HepG2 (cell line): ENCODE results near the gene ARPIN. TPM values are rescaled to one million over a fixed set of nuclear protein-coding genes. Genes with fewer than 3 reads are reported as not detected.

Experiments used
- ATAC-seq: fragments of 200-7000 bp; cut with Tn5 transposase; 3 replicates; pipeline ENCODE4 v1.9.1; 2020; ENCODE audit warnings: mild to moderate bottlenecking, moderate library complexity
- BruUV-seq: library from RNA; stranded (reverse); fragments of 400-500 nt; replicated peaks from 2 replicates; lab custom pipeline; 2021; lab: Mats Ljungman, UMichigan
- CTCF ChIA-PET: fragments of 300-600 bp; formaldehyde crosslinking; extraction: SDS; loops from one replicate; lab custom pipeline; 2021; ENCODE audit warnings: low total read pairs, inconsistent platforms, low intra/inter-chr PET ratio; lab: Yijun Ruan, JAX
- POLR2A ChIA-PET: fragments of 350-600 bp; sonication (Branson Sonifier 250); formaldehyde crosslinking; loops from one replicate; lab custom pipeline; 2020; ENCODE audit warnings: antibody characterized with exemption, inconsistent platforms; lab: Yijun Ruan, JAX
- DNase-seq: peaks from one replicate; pipeline ENCODE4 v3.0.0-alpha.2; 2015; ENCODE audit warnings: low spot score
- FAIRE-seq: peaks from 3 replicates; lab custom pipeline; 2011; peaks lifted over from hg19 to GRCh38; lab: Jason Lieb, UNC
- H2AFZ ChIP-seq: one replicate; pipeline ENCODE4 v1.6.1; 2011; ENCODE audit warnings: low read length, inconsistent platforms
- H3K27ac ChIP-seq: fragments of 300-600 bp; 3 replicates; pipeline ENCODE4 v1.8.0; 2011; ENCODE audit warnings: mixed run types, mild to moderate bottlenecking, mixed read lengths, low read length, inconsistent platforms; ENCODE audit not compliant: insufficient read depth; ENCODE audit errors: extremely low read length
- H3K27me3 ChIP-seq, 2 experiments: fragments of 200-600 bp in 1 of 2; 2 replicates in 1 of 2; 3 replicates in 1 of 2; pipeline versions ENCODE4 v1.6.0 to v1.8.0; 2011; ENCODE audit warnings: low read length in 2 of 2, mild to moderate bottlenecking in 2 of 2, moderate library complexity in 2 of 2, inconsistent platforms in 1 of 2; ENCODE audit not compliant: insufficient read depth in 2 of 2, control insufficient read depth in 1 of 2
- H3K36me3 ChIP-seq, 2 experiments: fragments of 200-600 bp in 1 of 2; replicated peaks in 1 of 2; 2 replicates in 1 of 2; 3 replicates in 1 of 2; pipeline versions ENCODE4 v1.5.1 to v1.8.0; 2011; ENCODE audit warnings: low read length in 2 of 2, inconsistent platforms in 1 of 2; ENCODE audit not compliant: insufficient read depth in 2 of 2, control insufficient read depth in 1 of 2
- H3K4me1 ChIP-seq: 2 replicates; pipeline ENCODE4 v1.5.1; 2012; ENCODE audit warnings: low read length, inconsistent platforms; ENCODE audit not compliant: insufficient read depth
- H3K4me2 ChIP-seq: 2 replicates; pipeline ENCODE4 v1.6.0; 2011; ENCODE audit warnings: low read depth, low read length, inconsistent platforms
- H3K4me3 ChIP-seq, 3 experiments: fragments of 200-600 bp in 1 of 3; sonication (generic), shearing (Covaris generic) in 1 of 3; replicated peaks in 1 of 3; 2 replicates each; pipeline ENCODE4 v1.5.1; 2011 to 2016; ENCODE audit warnings: low read length in 3 of 3, inconsistent platforms in 2 of 3, low read depth in 2 of 3, mild to moderate bottlenecking in 2 of 3, control low read depth in 1 of 3, mixed read lengths in 1 of 3; ENCODE audit not compliant: insufficient read depth in 1 of 3
- H3K79me2 ChIP-seq: one replicate; pipeline ENCODE4 v1.6.1; 2011; ENCODE audit warnings: low read length, inconsistent platforms; ENCODE audit not compliant: insufficient read depth
- H3K9ac ChIP-seq: 2 replicates; pipeline ENCODE4 v1.6.0; 2011; ENCODE audit warnings: mild to moderate bottlenecking, low read depth, low read length, inconsistent platforms; ENCODE audit not compliant: insufficient read depth
- H3K9me3 ChIP-seq: 2 replicates; pipeline ENCODE4 v1.5.1; 2012; ENCODE audit warnings: mild to moderate bottlenecking, low read length
- H4K20me1 ChIP-seq: 2 replicates; pipeline ENCODE4 v1.6.0; 2011; ENCODE audit warnings: inconsistent platforms, mild to moderate bottlenecking, low read length, moderate library complexity; ENCODE audit not compliant: insufficient read depth
- FOSL1 ChIP-seq: sonication (generic); formaldehyde crosslinking; IDR thresholded peaks from 2 replicates; pipeline ENCODE4 v1.9.0; 2021; ENCODE audit warnings: missing genetic modification reagents, borderline replicate concordance
- FOXA3 ChIP-seq: IDR thresholded peaks from 2 replicates; pipeline ENCODE4 v1.6.1; 2016; ENCODE audit warnings: missing genetic modification reagents, missing compliant biosample characterization
- HMG20B ChIP-seq: conservative IDR thresholded peaks from 2 replicates; pipeline ENCODE4 v1.6.1; 2016; ENCODE audit warnings: missing genetic modification reagents, missing compliant biosample characterization
- PHF21A ChIP-seq: sonication (generic); formaldehyde crosslinking; IDR thresholded peaks from 2 replicates; pipeline ENCODE4 v1.5.0; 2020; ENCODE audit warnings: mild to moderate bottlenecking, missing genetic modification reagents
- POLR2AphosphoS2 ChIP-seq: IDR thresholded peaks from 2 replicates; pipeline ENCODE4 v1.6.1; 2011; ENCODE audit warnings: low read depth, low read length, improper control_type of control experiment
- RBFOX2 ChIP-seq: fragments of 200-400 bp; formaldehyde crosslinking; IDR thresholded peaks from 2 replicates; pipeline ENCODE4 v1.6.1; 2017; ENCODE audit warnings: low read depth, mild to moderate bottlenecking, low read length
- TBP ChIP-seq: sonication (generic); formaldehyde crosslinking; IDR thresholded peaks from 2 replicates; pipeline ENCODE4 v1.5.0; 2020; ENCODE audit warnings: missing genetic modification reagents
- ZNF264 ChIP-seq: sonication (generic); formaldehyde crosslinking; IDR thresholded peaks from 2 replicates; pipeline ENCODE4 v1.4.0; 2020; ENCODE audit warnings: missing genetic modification reagents
- ZNF589 ChIP-seq: sonication (generic); formaldehyde crosslinking; conservative IDR thresholded peaks from 2 replicates; pipeline ENCODE4 v1.8.0; 2022; ENCODE audit warnings: mild to moderate bottlenecking, moderate library complexity, missing genetic modification reagents
- WGBS: methylation state at CpG from one replicate; pipeline ENCODE4 v1.1.6; 2017; ENCODE audit warnings: low lambda C conversion rate; 5-methylcytosine and 5-hydroxymethylcytosine counted together
- in situ Hi-C: cut with HindIII; loops from 2 replicates; pipeline ENCODE4 v1.10.0; 2017; ENCODE audit warnings: low pct_unique_long_range_greater_than_20kb; ENCODE audit not compliant: extremely low pct_ligation_motif_present
- intact Hi-C: fragments of 100-400 bp; cut with micrococcal nuclease; formaldehyde crosslinking; loops from one replicate; pipeline ENCODE4 v1.10.0; 2022; ENCODE audit not compliant: unreplicated experiment
- polyA plus RNA-seq, 8 experiments: library from polyadenylated mRNA; depleted of rRNA in 3 of 8; stranded (reverse) in 7 of 8; unstranded in 1 of 8; fragments of >200 nt; fragmentation: Illumina TruSeq in 4 of 8; extraction: Trizol in 4 of 8; gene quantifications; 2 replicates each; pipeline versions ENCODE4 v1.2.1 to v1.2.3, GENCODE V29; 2011 to 2016; ENCODE audit warnings: low read depth in 4 of 8, missing spikeins in 1 of 8, mixed read lengths in 1 of 8; ENCODE audit not compliant: insufficient read depth in 1 of 8
- total RNA-seq, 5 experiments: library from RNA; depleted of rRNA; stranded (reverse); fragments of >200 nt; fragmentation: Illumina TruSeq; extraction: Trizol; gene quantifications; 2 replicates each; pipeline ENCODE4 v1.2.3, GENCODE V29; 2016; ENCODE audit warnings: low read depth in 1 of 5
- TF ChIP-seq, protein P1 (sequence below), 2 experiments: fragments of 450-650 bp in 1 of 2; sonication (generic) in 1 of 2; formaldehyde crosslinking; IDR thresholded peaks; 2 replicates each; pipeline versions ENCODE4 v1.5.0 to v1.8.0; 2020 to 2022; ENCODE audit warnings: mild to moderate bottlenecking in 1 of 2, missing genetic modification reagents in 1 of 2
- TF ChIP-seq, protein P2 (sequence below): sonication (generic); formaldehyde crosslinking; IDR thresholded peaks from 2 replicates; pipeline ENCODE4 v1.4.0; 2020; ENCODE audit warnings: missing genetic modification reagents, borderline replicate concordance
- TF ChIP-seq, protein P3 (sequence below): sonication (generic); formaldehyde crosslinking; conservative IDR thresholded peaks from 2 replicates; pipeline ENCODE4 v1.4.0; 2020; ENCODE audit warnings: mild to moderate bottlenecking, missing genetic modification reagents, moderate library complexity

ARPIN gene
- total and polyA plus RNA-seq, 2 of the 13 experiments (the other 11 are each of a cell fraction or from before 2014, with no cell fraction given): 2.8 to 5.0 TPM

DNA sequence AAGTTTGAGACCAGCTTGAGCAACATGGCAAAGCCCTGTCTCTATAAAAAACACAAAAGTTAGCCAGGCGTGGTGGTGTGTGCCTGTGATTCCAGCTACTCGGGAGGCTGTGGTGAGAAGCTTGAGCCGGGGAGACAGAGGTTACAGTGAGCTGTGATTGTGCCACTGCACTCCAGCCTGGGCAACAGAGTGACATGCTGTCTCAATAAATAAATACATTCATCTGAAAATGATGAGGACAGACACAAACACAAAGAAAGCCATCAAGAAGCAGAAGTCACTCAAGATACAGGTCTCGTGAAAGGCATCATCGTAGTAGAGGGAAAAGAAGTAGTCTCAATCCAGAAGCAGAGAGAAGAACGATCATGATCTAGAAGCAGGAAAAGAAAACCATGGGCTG, 37.0 kb downstream of the ARPIN start:
- H3K36me3 ChIP-seq: peaks cover 0 to 28% of the 10 kb centered on the region in 2 experiments; a peak in 2 of 5 replicates
- no peak for TF ChIP-seq ZNF264 (CRISPR knock-in tag)
- TF ChIP-seq, protein P1, sequence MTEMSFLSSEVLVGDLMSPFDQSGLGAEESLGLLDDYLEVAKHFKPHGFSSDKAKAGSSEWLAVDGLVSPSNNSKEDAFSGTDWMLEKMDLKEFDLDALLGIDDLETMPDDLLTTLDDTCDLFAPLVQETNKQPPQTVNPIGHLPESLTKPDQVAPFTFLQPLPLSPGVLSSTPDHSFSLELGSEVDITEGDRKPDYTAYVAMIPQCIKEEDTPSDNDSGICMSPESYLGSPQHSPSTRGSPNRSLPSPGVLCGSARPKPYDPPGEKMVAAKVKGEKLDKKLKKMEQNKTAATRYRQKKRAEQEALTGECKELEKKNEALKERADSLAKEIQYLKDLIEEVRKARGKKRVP (CRISPR knock-in tag; IDR thresholded peaks at IDR 0.05): no peak
- TF ChIP-seq POLR2AphosphoS2: no peak
- TF ChIP-seq HMG20B (CRISPR knock-in tag): no peak
- TF ChIP-seq TBP: no peak
- TF ChIP-seq FOSL1 (CRISPR knock-in tag): no peak
- no peak for TF ChIP-seq RBFOX2
- TF ChIP-seq, protein P2, sequence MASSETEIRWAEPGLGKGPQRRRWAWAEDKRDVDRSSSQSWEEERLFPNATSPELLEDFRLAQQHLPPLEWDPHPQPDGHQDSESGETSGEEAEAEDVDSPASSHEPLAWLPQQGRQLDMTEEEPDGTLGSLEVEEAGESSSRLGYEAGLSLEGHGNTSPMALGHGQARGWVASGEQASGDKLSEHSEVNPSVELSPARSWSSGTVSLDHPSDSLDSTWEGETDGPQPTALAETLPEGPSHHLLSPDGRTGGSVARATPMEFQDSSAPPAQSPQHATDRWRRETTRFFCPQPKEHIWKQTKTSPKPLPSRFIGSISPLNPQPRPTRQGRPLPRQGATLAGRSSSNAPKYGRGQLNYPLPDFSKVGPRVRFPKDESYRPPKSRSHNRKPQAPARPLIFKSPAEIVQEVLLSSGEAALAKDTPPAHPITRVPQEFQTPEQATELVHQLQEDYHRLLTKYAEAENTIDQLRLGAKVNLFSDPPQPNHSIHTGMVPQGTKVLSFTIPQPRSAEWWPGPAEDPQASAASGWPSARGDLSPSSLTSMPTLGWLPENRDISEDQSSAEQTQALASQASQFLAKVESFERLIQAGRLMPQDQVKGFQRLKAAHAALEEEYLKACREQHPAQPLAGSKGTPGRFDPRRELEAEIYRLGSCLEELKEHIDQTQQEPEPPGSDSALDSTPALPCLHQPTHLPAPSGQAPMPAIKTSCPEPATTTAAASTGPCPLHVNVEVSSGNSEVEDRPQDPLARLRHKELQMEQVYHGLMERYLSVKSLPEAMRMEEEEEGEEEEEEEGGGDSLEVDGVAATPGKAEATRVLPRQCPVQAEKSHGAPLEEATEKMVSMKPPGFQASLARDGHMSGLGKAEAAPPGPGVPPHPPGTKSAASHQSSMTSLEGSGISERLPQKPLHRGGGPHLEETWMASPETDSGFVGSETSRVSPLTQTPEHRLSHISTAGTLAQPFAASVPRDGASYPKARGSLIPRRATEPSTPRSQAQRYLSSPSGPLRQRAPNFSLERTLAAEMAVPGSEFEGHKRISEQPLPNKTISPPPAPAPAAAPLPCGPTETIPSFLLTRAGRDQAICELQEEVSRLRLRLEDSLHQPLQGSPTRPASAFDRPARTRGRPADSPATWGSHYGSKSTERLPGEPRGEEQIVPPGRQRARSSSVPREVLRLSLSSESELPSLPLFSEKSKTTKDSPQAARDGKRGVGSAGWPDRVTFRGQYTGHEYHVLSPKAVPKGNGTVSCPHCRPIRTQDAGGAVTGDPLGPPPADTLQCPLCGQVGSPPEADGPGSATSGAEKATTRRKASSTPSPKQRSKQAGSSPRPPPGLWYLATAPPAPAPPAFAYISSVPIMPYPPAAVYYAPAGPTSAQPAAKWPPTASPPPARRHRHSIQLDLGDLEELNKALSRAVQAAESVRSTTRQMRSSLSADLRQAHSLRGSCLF: no peak
- TF ChIP-seq, protein P3, sequence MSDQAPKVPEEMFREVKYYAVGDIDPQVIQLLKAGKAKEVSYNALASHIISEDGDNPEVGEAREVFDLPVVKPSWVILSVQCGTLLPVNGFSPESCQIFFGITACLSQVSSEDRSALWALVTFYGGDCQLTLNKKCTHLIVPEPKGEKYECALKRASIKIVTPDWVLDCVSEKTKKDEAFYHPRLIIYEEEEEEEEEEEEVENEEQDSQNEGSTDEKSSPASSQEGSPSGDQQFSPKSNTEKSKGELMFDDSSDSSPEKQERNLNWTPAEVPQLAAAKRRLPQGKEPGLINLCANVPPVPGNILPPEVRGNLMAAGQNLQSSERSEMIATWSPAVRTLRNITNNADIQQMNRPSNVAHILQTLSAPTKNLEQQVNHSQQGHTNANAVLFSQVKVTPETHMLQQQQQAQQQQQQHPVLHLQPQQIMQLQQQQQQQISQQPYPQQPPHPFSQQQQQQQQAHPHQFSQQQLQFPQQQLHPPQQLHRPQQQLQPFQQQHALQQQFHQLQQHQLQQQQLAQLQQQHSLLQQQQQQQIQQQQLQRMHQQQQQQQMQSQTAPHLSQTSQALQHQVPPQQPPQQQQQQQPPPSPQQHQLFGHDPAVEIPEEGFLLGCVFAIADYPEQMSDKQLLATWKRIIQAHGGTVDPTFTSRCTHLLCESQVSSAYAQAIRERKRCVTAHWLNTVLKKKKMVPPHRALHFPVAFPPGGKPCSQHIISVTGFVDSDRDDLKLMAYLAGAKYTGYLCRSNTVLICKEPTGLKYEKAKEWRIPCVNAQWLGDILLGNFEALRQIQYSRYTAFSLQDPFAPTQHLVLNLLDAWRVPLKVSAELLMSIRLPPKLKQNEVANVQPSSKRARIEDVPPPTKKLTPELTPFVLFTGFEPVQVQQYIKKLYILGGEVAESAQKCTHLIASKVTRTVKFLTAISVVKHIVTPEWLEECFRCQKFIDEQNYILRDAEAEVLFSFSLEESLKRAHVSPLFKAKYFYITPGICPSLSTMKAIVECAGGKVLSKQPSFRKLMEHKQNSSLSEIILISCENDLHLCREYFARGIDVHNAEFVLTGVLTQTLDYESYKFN: no peak
- no peak for TF ChIP-seq PHF21A (CRISPR knock-in tag)
- TF ChIP-seq FOXA3 (CRISPR knock-in tag): no peak
- TF ChIP-seq ZNF589 (CRISPR knock-in tag): no peak
- TF ChIP-seq, all 625 proteins: peak for 0
- no peaks in the 10 kb centered on the region for H3K27me3 ChIP-seq
- 90% methylated on average over 6 of the region's 6 CpGs for WGBS
- H3K9ac ChIP-seq: no peak overlapping the region
- no peaks in the 10 kb centered on the region for H3K9me3 ChIP-seq
- H2AFZ ChIP-seq: no peak overlapping the region
- in situ Hi-C loops: loop anchor here (5.0 kb wide), 1 partner anchor 118 kb away; no protein-coding TSS in a partner anchor
- intact Hi-C loops: loop anchor here (1.0 to 5.0 kb wide), 3 partner anchors 68 to 135 kb away; no protein-coding TSS in a partner anchor
- DNase-seq: no peak
- ChIA-PET CTCF (interaction anchor here (1.3 to 2.5 kb wide), 3 partner anchors 115 to 136 kb away, joined by 4 to 44 read pairs (median 16); no protein-coding TSS in a partner anchor), POLR2A (interaction anchor here (1.3 to 1.7 kb wide), 2 partner anchors 69 to 115 kb away, joined by 8 to 11 read pairs; no protein-coding TSS in a partner anchor)
- no peak overlapping the region for H3K27ac ChIP-seq
- no peak overlapping the region for H3K4me3 ChIP-seq
- no peaks in the 10 kb centered on the region for H3K4me1 ChIP-seq
- no peaks in the 10 kb centered on the region for H4K20me1 ChIP-seq
- no peak overlapping the region for H3K4me2 ChIP-seq
- no peak for ATAC-seq
- no peak for FAIRE-seq
- no TSS peak for BruUV-seq
- no peaks in the 10 kb centered on the region for H3K79me2 ChIP-seq
